HCT116 (cell line): Measurements from ENCODE around the gene RAP1GAP2.

Experiments
- CBX3 ChIP-seq: IDR thresholded peaks from 2 replicates; pipeline ENCODE4 v1.6.1; 2012; ENCODE audit warnings: low read depth
- CEBPB ChIP-seq: IDR thresholded peaks from 2 replicates; pipeline ENCODE4 v1.6.1; 2012; ENCODE audit warnings: low read depth
- EZH2phosphoT487 ChIP-seq: fragments of 200-600 bp; IDR thresholded peaks from 2 replicates; pipeline ENCODE4 v1.6.1; 2018; ENCODE audit warnings: antibody characterized with exemption, borderline replicate concordance
- FOSL1 ChIP-seq: IDR thresholded peaks from 2 replicates; pipeline ENCODE4 v1.6.1; 2012; ENCODE audit warnings: low read depth
- POLR2A ChIP-seq: IDR thresholded peaks from 2 replicates; pipeline ENCODE4 v1.7.0; 2011; ENCODE audit warnings: borderline replicate concordance; ENCODE audit not compliant: insufficient read depth, insufficient read length; ENCODE audit errors: extremely low read depth
- SIN3A ChIP-seq: IDR thresholded peaks from 2 replicates; pipeline ENCODE4 v1.6.1; 2012; ENCODE audit warnings: low read depth
- ZFX ChIP-seq: fragments of 450-650 bp; IDR thresholded peaks from 2 replicates; pipeline ENCODE4 v1.6.1; 2017
- TF ChIP-seq, protein P1 (sequence below), 3 experiments: fragments of 200-600 bp in 1 of 3; sonication (generic) in 1 of 3; IDR thresholded peaks in 2 of 3; conservative IDR thresholded peaks in 1 of 3; 2 replicates each; pipeline ENCODE4 v1.5.1; 2012 to 2017; ENCODE audit warnings: low read depth in 2 of 3, low read length in 2 of 3, antibody characterized with exemption in 1 of 3, borderline replicate concordance in 1 of 3, control low read depth in 1 of 3, mild to moderate bottlenecking in 1 of 3, mixed read lengths in 1 of 3, mixed run types in 1 of 3, moderate library complexity in 1 of 3; ENCODE audit not compliant: insufficient read depth in 1 of 3

DNA sequence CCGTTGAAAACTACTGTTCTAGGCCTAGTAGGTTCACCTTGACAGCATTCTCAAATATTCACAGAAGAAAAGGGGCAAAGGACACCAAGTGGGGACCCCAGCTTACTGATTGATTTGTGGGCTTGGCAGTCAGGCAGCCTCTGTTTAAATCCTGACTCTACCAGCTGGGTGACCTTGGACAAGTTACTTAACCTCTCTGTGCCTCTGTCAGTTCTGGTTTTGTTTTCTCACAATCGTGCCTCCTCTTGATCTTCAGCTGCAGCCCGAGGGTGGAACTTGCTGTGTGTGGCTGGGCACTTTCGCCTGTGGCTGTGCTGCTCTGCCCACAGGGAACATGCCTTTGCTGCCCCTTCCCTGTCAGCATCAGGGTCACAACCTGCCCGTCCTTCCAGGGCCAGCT is 17.8 kb downstream of the RAP1GAP2 start:
- TF ChIP-seq, protein P1, sequence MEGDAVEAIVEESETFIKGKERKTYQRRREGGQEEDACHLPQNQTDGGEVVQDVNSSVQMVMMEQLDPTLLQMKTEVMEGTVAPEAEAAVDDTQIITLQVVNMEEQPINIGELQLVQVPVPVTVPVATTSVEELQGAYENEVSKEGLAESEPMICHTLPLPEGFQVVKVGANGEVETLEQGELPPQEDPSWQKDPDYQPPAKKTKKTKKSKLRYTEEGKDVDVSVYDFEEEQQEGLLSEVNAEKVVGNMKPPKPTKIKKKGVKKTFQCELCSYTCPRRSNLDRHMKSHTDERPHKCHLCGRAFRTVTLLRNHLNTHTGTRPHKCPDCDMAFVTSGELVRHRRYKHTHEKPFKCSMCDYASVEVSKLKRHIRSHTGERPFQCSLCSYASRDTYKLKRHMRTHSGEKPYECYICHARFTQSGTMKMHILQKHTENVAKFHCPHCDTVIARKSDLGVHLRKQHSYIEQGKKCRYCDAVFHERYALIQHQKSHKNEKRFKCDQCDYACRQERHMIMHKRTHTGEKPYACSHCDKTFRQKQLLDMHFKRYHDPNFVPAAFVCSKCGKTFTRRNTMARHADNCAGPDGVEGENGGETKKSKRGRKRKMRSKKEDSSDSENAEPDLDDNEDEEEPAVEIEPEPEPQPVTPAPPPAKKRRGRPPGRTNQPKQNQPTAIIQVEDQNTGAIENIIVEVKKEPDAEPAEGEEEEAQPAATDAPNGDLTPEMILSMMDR (IDR thresholded peaks at IDR 0.05 in 2 of 3, conservative IDR thresholded peaks at IDR 0.05 in 1 of 3; ENCODE audit: borderline replicate concordance in 1 of 3, insufficient read depth in 1 of 3, low read depth in 2 of 3, low read length in 2 of 3): no peak
- TF ChIP-seq FOSL1 (no peak), EZH2phosphoT487 (no peak), SIN3A (no peak), CBX3 (no peak), POLR2A (no peak), CEBPB (no peak), ZFX (no peak)
